GM12878 (cell line): ENCODE measurements around the gene USF1. TPM values are rescaled to one million over a fixed set of nuclear protein-coding genes. Genes with fewer than 3 reads are reported as not detected.

Source experiments
- BRCA1 ChIP-seq: IDR thresholded peaks from 2 replicates; pipeline ENCODE4 v1.6.1; 2011; ENCODE audit warnings: low read depth, low read length, improper control_type of control experiment
- EGR1 ChIP-seq, 2 experiments: IDR thresholded peaks; 1 replicate in 1 of 2; 2 replicates in 1 of 2; pipeline ENCODE4 v1.6.1; 2011 to 2012; ENCODE audit warnings: low read depth in 2 of 2, low read length in 2 of 2, borderline replicate concordance in 1 of 2, mild to moderate bottlenecking in 1 of 2, moderate library complexity in 1 of 2
- ETV6 ChIP-seq, 2 experiments: fragments of 450-650 bp in 1 of 2; IDR thresholded peaks in 1 of 2; conservative IDR thresholded peaks in 1 of 2; 2 replicates each; pipeline ENCODE4 v1.6.1; 2014; ENCODE audit warnings: antibody characterized with exemption in 1 of 2, borderline replicate concordance in 1 of 2, low read depth in 1 of 2, mild to moderate bottlenecking in 1 of 2, moderate library complexity in 1 of 2
- HDAC2 ChIP-seq: fragments of 200-600 bp; sonication (generic); IDR thresholded peaks from 2 replicates; pipeline ENCODE4 v1.6.1; 2017
- HDGF ChIP-seq: fragments of 450-650 bp; IDR thresholded peaks from 2 replicates; pipeline ENCODE4 v1.6.1; 2016; ENCODE audit warnings: antibody characterized with exemption
- MTA3 ChIP-seq: IDR thresholded peaks from 2 replicates; pipeline ENCODE4 v1.6.1; 2012; ENCODE audit warnings: low read length, inconsistent platforms, borderline replicate concordance
- MYC ChIP-seq: IDR thresholded peaks from 2 replicates; pipeline ENCODE4 v1.6.1; 2011; ENCODE audit warnings: mild to moderate bottlenecking, low read length, moderate library complexity, inconsistent platforms; ENCODE audit not compliant: insufficient read depth, insufficient replicate concordance, insufficient read length, severe bottlenecking
- SPI1 ChIP-seq: IDR thresholded peaks from 2 replicates; pipeline ENCODE4 v1.6.1; 2011; ENCODE audit warnings: low read depth, mild to moderate bottlenecking, low read length, moderate library complexity, borderline replicate concordance; ENCODE audit not compliant: insufficient read depth
- TCF3 ChIP-seq: IDR thresholded peaks from 2 replicates; pipeline ENCODE4 v1.6.1; 2012; ENCODE audit warnings: low read depth, mild to moderate bottlenecking, low read length, borderline replicate concordance; ENCODE audit not compliant: insufficient read depth
- YBX1 ChIP-seq: fragments of 450-650 bp; IDR thresholded peaks from 2 replicates; pipeline ENCODE4 v1.6.1; 2016; ENCODE audit warnings: antibody characterized with exemption
- YY1 ChIP-seq: IDR thresholded peaks from 2 replicates; pipeline ENCODE4 v1.6.1; 2011; ENCODE audit warnings: low read depth, mild to moderate bottlenecking, low read length
- ZBED1 ChIP-seq: IDR thresholded peaks from 2 replicates; pipeline ENCODE4 v1.6.1; 2016; ENCODE audit warnings: borderline replicate concordance
- ZNF207 ChIP-seq: fragments of 450-650 bp; IDR thresholded peaks from 2 replicates; pipeline ENCODE4 v1.6.1; 2014; ENCODE audit warnings: antibody characterized with exemption, mild to moderate bottlenecking, borderline replicate concordance
- ZNF217 ChIP-seq: fragments of 450-650 bp; IDR thresholded peaks from 2 replicates; pipeline ENCODE4 v1.6.1; 2017; ENCODE audit warnings: antibody characterized with exemption, mild to moderate bottlenecking
- ZNF384 ChIP-seq: IDR thresholded peaks from 2 replicates; pipeline ENCODE4 v1.6.1; 2012; ENCODE audit warnings: low read depth, mild to moderate bottlenecking, low read length, improper control_type of control experiment, borderline replicate concordance
- polyA plus RNA-seq, 11 experiments: library from polyadenylated mRNA; depleted of rRNA in 4 of 11; unstranded in 6 of 11; stranded (reverse) in 5 of 11; fragments of >200 nt; fragmentation: Nextera tagmentation in 4 of 11; fragmentation: Illumina TruSeq in 1 of 11; extraction: Ambion mirVana in 4 of 11; extraction: Trizol in 1 of 11; gene quantifications; 1 replicate in 1 of 11; 2 replicates in 10 of 11; pipeline versions ENCODE4 v1.2.1 to v1.2.3, GENCODE V29; 2011 to 2016; ENCODE audit warnings: inconsistent platforms in 2 of 11, missing spikeins in 2 of 11, low read depth in 1 of 11
- total RNA-seq, 4 experiments: library from RNA; depleted of rRNA in 3 of 4; stranded (reverse); fragments of >200 nt in 3 of 4; fragmentation: Illumina TruSeq in 1 of 4; extraction: Trizol in 1 of 4; gene quantifications; 2 replicates each; pipeline versions ENCODE4 v1.2.1 to v1.2.3, GENCODE V29; 2013 to 2021
- TF ChIP-seq, protein P1 (sequence below): fragments of 450-650 bp; IDR thresholded peaks from 2 replicates; pipeline ENCODE4 v1.6.1; 2017; ENCODE audit warnings: mild to moderate bottlenecking
- TF ChIP-seq, protein P2 (sequence below): fragments of 450-650 bp; IDR thresholded peaks from 2 replicates; pipeline ENCODE4 v1.6.1; 2017; ENCODE audit warnings: antibody characterized with exemption, mild to moderate bottlenecking, moderate library complexity
- TF ChIP-seq, protein P3 (sequence below): IDR thresholded peaks from 2 replicates; pipeline ENCODE4 v1.6.1; 2011; ENCODE audit warnings: borderline replicate concordance, low read depth, mild to moderate bottlenecking, moderate library complexity, low read length; ENCODE audit not compliant: insufficient read depth, poor library complexity, severe bottlenecking
- TF ChIP-seq, protein P4 (sequence below): IDR thresholded peaks from 2 replicates; pipeline ENCODE4 v1.6.1; 2011; ENCODE audit warnings: low read depth, mild to moderate bottlenecking, low read length, moderate library complexity, borderline replicate concordance; ENCODE audit errors: extremely low read depth
- TF ChIP-seq, protein P5 (sequence below): fragments of 450-650 bp; IDR thresholded peaks from 2 replicates; pipeline ENCODE4 v1.6.1; 2014; ENCODE audit warnings: mild to moderate bottlenecking

Gene USF1
- total and polyA plus RNA-seq, 10 of the 15 experiments (the other 5 are each of a cell fraction or from before 2014, with no cell fraction given), result 9.4 to 92.1 (median 53.5) TPM

DNA sequence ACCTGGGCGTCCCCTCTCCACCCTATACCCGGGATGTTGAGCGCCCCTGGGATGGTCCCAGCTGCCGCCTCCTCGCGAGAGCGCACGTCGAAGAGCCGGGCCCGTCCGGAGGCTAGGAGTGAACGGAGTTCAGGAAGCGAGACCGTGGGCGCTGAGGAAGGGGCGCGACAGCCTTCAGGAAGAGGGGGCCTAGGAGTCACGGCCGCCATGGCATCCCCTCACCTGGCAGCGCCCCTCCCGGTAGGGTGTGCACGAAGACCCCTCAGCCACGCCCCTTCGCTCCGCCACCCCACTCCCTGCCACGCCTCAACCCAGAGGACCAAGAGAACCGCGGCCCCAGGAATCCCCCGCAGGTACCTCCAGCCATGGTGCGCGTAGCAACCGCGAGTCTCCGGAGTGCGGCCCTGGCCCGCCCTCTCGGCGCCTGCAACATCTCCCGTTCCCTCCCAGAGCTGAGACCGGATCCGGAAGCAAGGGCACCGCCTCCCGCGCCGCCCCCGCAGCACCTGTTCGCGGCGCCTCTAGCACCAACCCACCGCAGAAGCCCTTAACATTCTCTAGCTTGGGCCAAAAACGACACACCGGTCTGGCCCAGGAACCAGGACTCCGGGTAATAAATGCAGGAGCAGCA, 7.1 kb downstream of the USF1 start, which contains the start of gene TSTD1 (continued):
- TF ChIP-seq ZBED1, result peak; percentile 52; the same call in 1 of the 2 replicates
- no peak for TF ChIP-seq HDAC2
- TF ChIP-seq, protein P1, sequence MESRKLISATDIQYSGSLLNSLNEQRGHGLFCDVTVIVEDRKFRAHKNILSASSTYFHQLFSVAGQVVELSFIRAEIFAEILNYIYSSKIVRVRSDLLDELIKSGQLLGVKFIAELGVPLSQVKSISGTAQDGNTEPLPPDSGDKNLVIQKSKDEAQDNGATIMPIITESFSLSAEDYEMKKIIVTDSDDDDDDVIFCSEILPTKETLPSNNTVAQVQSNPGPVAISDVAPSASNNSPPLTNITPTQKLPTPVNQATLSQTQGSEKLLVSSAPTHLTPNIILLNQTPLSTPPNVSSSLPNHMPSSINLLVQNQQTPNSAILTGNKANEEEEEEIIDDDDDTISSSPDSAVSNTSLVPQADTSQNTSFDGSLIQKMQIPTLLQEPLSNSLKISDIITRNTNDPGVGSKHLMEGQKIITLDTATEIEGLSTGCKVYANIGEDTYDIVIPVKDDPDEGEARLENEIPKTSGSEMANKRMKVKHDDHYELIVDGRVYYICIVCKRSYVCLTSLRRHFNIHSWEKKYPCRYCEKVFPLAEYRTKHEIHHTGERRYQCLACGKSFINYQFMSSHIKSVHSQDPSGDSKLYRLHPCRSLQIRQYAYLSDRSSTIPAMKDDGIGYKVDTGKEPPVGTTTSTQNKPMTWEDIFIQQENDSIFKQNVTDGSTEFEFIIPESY, result no peak
- peak; percentile 78; the same call in 1 of the 2 replicates for TF ChIP-seq MTA3
- TF ChIP-seq ZNF207, result no peak
- TF ChIP-seq, protein P2, sequence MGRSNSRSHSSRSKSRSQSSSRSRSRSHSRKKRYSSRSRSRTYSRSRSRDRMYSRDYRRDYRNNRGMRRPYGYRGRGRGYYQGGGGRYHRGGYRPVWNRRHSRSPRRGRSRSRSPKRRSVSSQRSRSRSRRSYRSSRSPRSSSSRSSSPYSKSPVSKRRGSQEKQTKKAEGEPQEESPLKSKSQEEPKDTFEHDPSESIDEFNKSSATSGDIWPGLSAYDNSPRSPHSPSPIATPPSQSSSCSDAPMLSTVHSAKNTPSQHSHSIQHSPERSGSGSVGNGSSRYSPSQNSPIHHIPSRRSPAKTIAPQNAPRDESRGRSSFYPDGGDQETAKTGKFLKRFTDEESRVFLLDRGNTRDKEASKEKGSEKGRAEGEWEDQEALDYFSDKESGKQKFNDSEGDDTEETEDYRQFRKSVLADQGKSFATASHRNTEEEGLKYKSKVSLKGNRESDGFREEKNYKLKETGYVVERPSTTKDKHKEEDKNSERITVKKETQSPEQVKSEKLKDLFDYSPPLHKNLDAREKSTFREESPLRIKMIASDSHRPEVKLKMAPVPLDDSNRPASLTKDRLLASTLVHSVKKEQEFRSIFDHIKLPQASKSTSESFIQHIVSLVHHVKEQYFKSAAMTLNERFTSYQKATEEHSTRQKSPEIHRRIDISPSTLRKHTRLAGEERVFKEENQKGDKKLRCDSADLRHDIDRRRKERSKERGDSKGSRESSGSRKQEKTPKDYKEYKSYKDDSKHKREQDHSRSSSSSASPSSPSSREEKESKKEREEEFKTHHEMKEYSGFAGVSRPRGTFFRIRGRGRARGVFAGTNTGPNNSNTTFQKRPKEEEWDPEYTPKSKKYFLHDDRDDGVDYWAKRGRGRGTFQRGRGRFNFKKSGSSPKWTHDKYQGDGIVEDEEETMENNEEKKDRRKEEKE, result no peak
- TF ChIP-seq, protein P3, sequence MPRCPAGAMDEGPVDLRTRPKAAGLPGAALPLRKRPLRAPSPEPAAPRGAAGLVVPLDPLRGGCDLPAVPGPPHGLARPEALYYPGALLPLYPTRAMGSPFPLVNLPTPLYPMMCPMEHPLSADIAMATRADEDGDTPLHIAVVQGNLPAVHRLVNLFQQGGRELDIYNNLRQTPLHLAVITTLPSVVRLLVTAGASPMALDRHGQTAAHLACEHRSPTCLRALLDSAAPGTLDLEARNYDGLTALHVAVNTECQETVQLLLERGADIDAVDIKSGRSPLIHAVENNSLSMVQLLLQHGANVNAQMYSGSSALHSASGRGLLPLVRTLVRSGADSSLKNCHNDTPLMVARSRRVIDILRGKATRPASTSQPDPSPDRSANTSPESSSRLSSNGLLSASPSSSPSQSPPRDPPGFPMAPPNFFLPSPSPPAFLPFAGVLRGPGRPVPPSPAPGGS, result peak; percentile 76
- TF ChIP-seq ETV6 (conservative IDR thresholded peaks at IDR 0.05 in 1 of 2, IDR thresholded peaks at IDR 0.05 in 1 of 2; ENCODE audit: borderline replicate concordance in 1 of 2, low read depth in 1 of 2), result no peak
- TF ChIP-seq, protein P4, sequence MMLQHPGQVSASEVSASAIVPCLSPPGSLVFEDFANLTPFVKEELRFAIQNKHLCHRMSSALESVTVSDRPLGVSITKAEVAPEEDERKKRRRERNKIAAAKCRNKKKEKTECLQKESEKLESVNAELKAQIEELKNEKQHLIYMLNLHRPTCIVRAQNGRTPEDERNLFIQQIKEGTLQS, result no peak
- TF ChIP-seq YY1, result peak; percentile 58; the same call in 1 of the 2 replicates
- no peak for TF ChIP-seq ZNF217
- TF ChIP-seq HDGF, result peak; percentile 81; the same call in 1 of the 2 replicates
- peak; percentile 84 to 100 for TF ChIP-seq EGR1 (IDR thresholded peaks at IDR 0.05; ENCODE audit: borderline replicate concordance in 1 of 2, low read depth in 2 of 2, low read length in 2 of 2)
- no peak for TF ChIP-seq ZNF384
- TF ChIP-seq YBX1, result no peak
- TF ChIP-seq, protein P5, sequence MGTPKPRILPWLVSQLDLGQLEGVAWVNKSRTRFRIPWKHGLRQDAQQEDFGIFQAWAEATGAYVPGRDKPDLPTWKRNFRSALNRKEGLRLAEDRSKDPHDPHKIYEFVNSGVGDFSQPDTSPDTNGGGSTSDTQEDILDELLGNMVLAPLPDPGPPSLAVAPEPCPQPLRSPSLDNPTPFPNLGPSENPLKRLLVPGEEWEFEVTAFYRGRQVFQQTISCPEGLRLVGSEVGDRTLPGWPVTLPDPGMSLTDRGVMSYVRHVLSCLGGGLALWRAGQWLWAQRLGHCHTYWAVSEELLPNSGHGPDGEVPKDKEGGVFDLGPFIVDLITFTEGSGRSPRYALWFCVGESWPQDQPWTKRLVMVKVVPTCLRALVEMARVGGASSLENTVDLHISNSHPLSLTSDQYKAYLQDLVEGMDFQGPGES, result no peak
- no peak for TF ChIP-seq SPI1
- TF ChIP-seq MYC, result no peak
- TF ChIP-seq TCF3, result peak; percentile 95
- TF ChIP-seq BRCA1, result 0 out of 2 replicates have a peak, but pooled peaks have one; percentile 11
